Activated gamma-delta T cell treated with Interleukin-2 at 50 U/mL for 16 hours (primary cell): ENCODE measurements around the gene PER2.
"Not testable (repeated sequence)": the region's sequence is repeated elsewhere in the genome, so short reads cannot be mapped to it uniquely, and the experiment has no call there.

ENCODE experiments used
- DNase-seq: peaks from one replicate; pipeline ENCODE4 v3.0.0-alpha.2; 2020

The PER2 gene

GRCh38 chr2:238286095-238286494 is 2.3 kb downstream of the PER2 start:
- no peak for DNase-seq

- DNase-seq, result no peak
These were observed 2.7 kb downstream of the PER2 start for GRCh38 chr2:238285653-238286082.

- DNase-seq, result no peak
These were observed 3.5 kb downstream of the PER2 start for GRCh38 chr2:238284802-238285515.

GRCh38 chr2:238282861-238283738 is 5.3 kb downstream of the PER2 start:
- DNase-seq, result no peak

- no peak for DNase-seq
These were observed 6.5 kb downstream of the PER2 start for GRCh38 chr2:238281826-238282480.

GRCh38 chr2:238280083-238280825 is 8.2 kb downstream of the PER2 start:
- DNase-seq, result no peak

GRCh38 chr2:238279324-238279682 is 9.1 kb downstream of the PER2 start:
- DNase-seq, result no peak

- no peak for DNase-seq
These were observed 9.6 kb downstream of the PER2 start for GRCh38 chr2:238278626-238279323.

GRCh38 chr2:238277695-238278094 is 10.7 kb downstream of the PER2 start:
- no peak for DNase-seq

GRCh38 chr2:238274152-238274865 is 14.1 kb downstream of the PER2 start:
- DNase-seq, result no peak

- DNase-seq, result not testable (repeated sequence)
These were observed 15.0 kb downstream of the PER2 start for GRCh38 chr2:238273433-238273832.

- no peak for DNase-seq
These were observed 16.3 kb downstream of the PER2 start for GRCh38 chr2:238272156-238272555.

- DNase-seq, result not testable (repeated sequence)
These were observed 16.7 kb downstream of the PER2 start for GRCh38 chr2:238271686-238272085.

- no peak for DNase-seq
These were observed 17.3 kb downstream of the PER2 start for GRCh38 chr2:238271061-238271554.

GRCh38 chr2:238270606-238271005 is 17.8 kb downstream of the PER2 start:
- DNase-seq, result no peak

- no peak for DNase-seq
These were observed 18.7 kb downstream of the PER2 start for GRCh38 chr2:238269741-238270140.

- DNase-seq, result no peak
These were observed 20.3 kb downstream of the PER2 start for GRCh38 chr2:238267884-238268680.

GRCh38 chr2:238267341-238267710 is 21.1 kb downstream of the PER2 start:
- no peak for DNase-seq

- DNase-seq, result no peak
These were observed 22.8 kb downstream of the PER2 start for GRCh38 chr2:238265605-238266004.

- DNase-seq, result no peak
These were observed 24.3 kb downstream of the PER2 start for GRCh38 chr2:238264072-238264460.
